HepG2 (cell line): ENCODE results near the gene PRR30. TPM values are rescaled to one million over a fixed set of nuclear protein-coding genes. Genes with fewer than 3 reads are reported as not detected.

ENCODE experiments used
- GABPB1 ChIP-seq: IDR thresholded peaks from 2 replicates; pipeline ENCODE4 v1.6.1; 2016; ENCODE audit warnings: mild to moderate bottlenecking, missing genetic modification reagents, moderate library complexity, missing compliant biosample characterization
- HDAC1 ChIP-seq: sonication (generic); formaldehyde crosslinking; IDR thresholded peaks from 2 replicates; pipeline ENCODE4 v1.5.1; 2020; ENCODE audit warnings: mild to moderate bottlenecking, missing genetic modification reagents
- HOXA3 ChIP-seq: sonication (generic); formaldehyde crosslinking; IDR thresholded peaks from 2 replicates; pipeline ENCODE4 v1.5.0; 2020; ENCODE audit warnings: missing genetic modification reagents
- HOXA9 ChIP-seq: sonication (generic); formaldehyde crosslinking; IDR thresholded peaks from 2 replicates; pipeline ENCODE4 v1.8.1; 2022; ENCODE audit warnings: missing genetic modification reagents, mild to moderate bottlenecking, moderate library complexity, borderline replicate concordance
- MIER3 ChIP-seq: IDR thresholded peaks from 2 replicates; pipeline ENCODE4 v1.6.1; 2016; ENCODE audit warnings: missing compliant biosample characterization, borderline replicate concordance
- NFKB2 ChIP-seq: sonication (generic); formaldehyde crosslinking; IDR thresholded peaks from 2 replicates; pipeline ENCODE4 v1.4.0; 2020; ENCODE audit warnings: missing genetic modification reagents, borderline replicate concordance
- SNAPC2 ChIP-seq: sonication (generic); formaldehyde crosslinking; IDR thresholded peaks from 2 replicates; pipeline ENCODE4 v1.8.1; 2022; ENCODE audit warnings: mild to moderate bottlenecking, missing genetic modification reagents
- SOX13 ChIP-seq, 3 experiments: fragments of 450-650 bp in 1 of 3; sonication (generic) in 1 of 3; formaldehyde crosslinking in 1 of 3; IDR thresholded peaks in 2 of 3; conservative IDR thresholded peaks in 1 of 3; 2 replicates each; pipeline versions ENCODE4 v1.5.0 to v1.6.1; 2016 to 2020; ENCODE audit warnings: antibody characterized with exemption in 1 of 3, mild to moderate bottlenecking in 1 of 3, missing compliant biosample characterization in 1 of 3, missing genetic modification reagents in 1 of 3, moderate library complexity in 1 of 3
- TCF7L2 ChIP-seq: IDR thresholded peaks from 2 replicates; pipeline ENCODE4 v1.6.1; 2011; ENCODE audit warnings: mild to moderate bottlenecking, low read depth, low read length, moderate library complexity
- ZFP36L1 ChIP-seq: sonication (generic); formaldehyde crosslinking; IDR thresholded peaks from 2 replicates; pipeline ENCODE4 v1.8.0; 2022; ENCODE audit warnings: mild to moderate bottlenecking, missing genetic modification reagents, moderate library complexity
- ZNF501 ChIP-seq: sonication (generic); formaldehyde crosslinking; IDR thresholded peaks from 2 replicates; pipeline ENCODE4 v1.5.1; 2020; ENCODE audit warnings: mild to moderate bottlenecking, moderate library complexity, missing genetic modification reagents
- ZNF816 ChIP-seq: sonication (generic); formaldehyde crosslinking; IDR thresholded peaks from 2 replicates; pipeline ENCODE4 v1.8.0; 2022; ENCODE audit warnings: missing genetic modification reagents, mild to moderate bottlenecking, borderline replicate concordance
- polyA plus RNA-seq, 8 experiments: library from polyadenylated mRNA; depleted of rRNA in 3 of 8; stranded (reverse) in 7 of 8; unstranded in 1 of 8; fragments of >200 nt; fragmentation: Illumina TruSeq in 4 of 8; extraction: Trizol in 4 of 8; gene quantifications; 2 replicates each; pipeline versions ENCODE4 v1.2.1 to v1.2.3, GENCODE V29; 2011 to 2016; ENCODE audit warnings: low read depth in 4 of 8, missing spikeins in 1 of 8, mixed read lengths in 1 of 8; ENCODE audit not compliant: insufficient read depth in 1 of 8
- total RNA-seq, 5 experiments: library from RNA; depleted of rRNA; stranded (reverse); fragments of >200 nt; fragmentation: Illumina TruSeq; extraction: Trizol; gene quantifications; 2 replicates each; pipeline ENCODE4 v1.2.3, GENCODE V29; 2016; ENCODE audit warnings: low read depth in 1 of 5
- TF ChIP-seq, protein P1 (sequence below), 2 experiments: fragments of 450-650 bp in 1 of 2; sonication (generic) in 1 of 2; formaldehyde crosslinking in 1 of 2; IDR thresholded peaks; 2 replicates each; pipeline versions ENCODE4 v1.6.1 to v1.8.0; 2016 to 2022; ENCODE audit warnings: antibody characterized with exemption in 1 of 2, mild to moderate bottlenecking in 1 of 2, missing genetic modification reagents in 1 of 2
- TF ChIP-seq, protein P2 (sequence below): IDR thresholded peaks from 2 replicates; pipeline ENCODE4 v1.6.1; 2016; ENCODE audit warnings: missing compliant biosample characterization, missing genetic modification reagents, borderline replicate concordance
- TF ChIP-seq, protein P3 (sequence below), 2 experiments: sonication (generic) in 1 of 2; formaldehyde crosslinking in 1 of 2; IDR thresholded peaks; 2 replicates each; pipeline versions ENCODE4 v1.4.0 to v1.6.1; 2018 to 2020; ENCODE audit warnings: missing genetic modification reagents in 2 of 2, borderline replicate concordance in 1 of 2, low read depth in 1 of 2, mild to moderate bottlenecking in 1 of 2, missing biosample characterization in 1 of 2

PRR30 gene
- total and polyA plus RNA-seq, 2 of the 13 experiments (the other 11 are each of a cell fraction or from before 2014, with no cell fraction given) = not detected

GRCh38 chr2:27092696-27093429, 46.3 kb downstream of the PRR30 start (continued):
- TF ChIP-seq, protein P1, sequence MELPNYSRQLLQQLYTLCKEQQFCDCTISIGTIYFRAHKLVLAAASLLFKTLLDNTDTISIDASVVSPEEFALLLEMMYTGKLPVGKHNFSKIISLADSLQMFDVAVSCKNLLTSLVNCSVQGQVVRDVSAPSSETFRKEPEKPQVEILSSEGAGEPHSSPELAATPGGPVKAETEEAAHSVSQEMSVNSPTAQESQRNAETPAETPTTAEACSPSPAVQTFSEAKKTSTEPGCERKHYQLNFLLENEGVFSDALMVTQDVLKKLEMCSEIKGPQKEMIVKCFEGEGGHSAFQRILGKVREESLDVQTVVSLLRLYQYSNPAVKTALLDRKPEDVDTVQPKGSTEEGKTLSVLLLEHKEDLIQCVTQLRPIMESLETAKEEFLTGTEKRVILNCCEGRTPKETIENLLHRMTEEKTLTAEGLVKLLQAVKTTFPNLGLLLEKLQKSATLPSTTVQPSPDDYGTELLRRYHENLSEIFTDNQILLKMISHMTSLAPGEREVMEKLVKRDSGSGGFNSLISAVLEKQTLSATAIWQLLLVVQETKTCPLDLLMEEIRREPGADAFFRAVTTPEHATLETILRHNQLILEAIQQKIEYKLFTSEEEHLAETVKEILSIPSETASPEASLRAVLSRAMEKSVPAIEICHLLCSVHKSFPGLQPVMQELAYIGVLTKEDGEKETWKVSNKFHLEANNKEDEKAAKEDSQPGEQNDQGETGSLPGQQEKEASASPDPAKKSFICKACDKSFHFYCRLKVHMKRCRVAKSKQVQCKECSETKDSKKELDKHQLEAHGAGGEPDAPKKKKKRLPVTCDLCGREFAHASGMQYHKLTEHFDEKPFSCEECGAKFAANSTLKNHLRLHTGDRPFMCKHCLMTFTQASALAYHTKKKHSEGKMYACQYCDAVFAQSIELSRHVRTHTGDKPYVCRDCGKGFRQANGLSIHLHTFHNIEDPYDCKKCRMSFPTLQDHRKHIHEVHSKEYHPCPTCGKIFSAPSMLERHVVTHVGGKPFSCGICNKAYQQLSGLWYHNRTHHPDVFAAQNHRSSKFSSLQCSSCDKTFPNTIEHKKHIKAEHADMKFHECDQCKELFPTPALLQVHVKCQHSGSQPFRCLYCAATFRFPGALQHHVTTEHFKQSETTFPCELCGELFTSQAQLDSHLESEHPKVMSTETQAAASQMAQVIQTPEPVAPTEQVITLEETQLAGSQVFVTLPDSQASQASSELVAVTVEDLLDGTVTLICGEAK (IDR thresholded peaks at IDR 0.05) = no peak
- TF ChIP-seq, protein P1 (CRISPR knock-in tag; IDR thresholded peaks at IDR 0.05) = peak; percentile 79
- TF ChIP-seq SOX13 (IDR thresholded peaks at IDR 0.05) (peak; percentile 32; the same call in 1 of the 2 replicates), SOX13 (CRISPR knock-in tag; conservative IDR thresholded peaks at IDR 0.05 in 1 of 2, IDR thresholded peaks at IDR 0.05 in 1 of 2) (peak in 1 of 2 experiments; percentile 83; a peak in 2 of 4 replicates), HOXA9 (CRISPR knock-in tag) (no peak), ZNF501 (CRISPR knock-in tag) (peak; percentile 78), TCF7L2 (no peak), GABPB1 (peak; percentile 67), HOXA3 (peak; percentile 98), ZFP36L1 (CRISPR knock-in tag) (peak; percentile 31; the same call in 1 of the 2 replicates), MIER3 (peak; percentile 66; the same call in 1 of the 2 replicates), NFKB2 (CRISPR knock-in tag) (peak; percentile 72; the same call in 1 of the 2 replicates), HDAC1 (CRISPR knock-in tag) (peak; percentile 92), SNAPC2 (CRISPR knock-in tag) (peak; percentile 89), ZNF816 (CRISPR knock-in tag) (no peak)
- TF ChIP-seq, protein P2, sequence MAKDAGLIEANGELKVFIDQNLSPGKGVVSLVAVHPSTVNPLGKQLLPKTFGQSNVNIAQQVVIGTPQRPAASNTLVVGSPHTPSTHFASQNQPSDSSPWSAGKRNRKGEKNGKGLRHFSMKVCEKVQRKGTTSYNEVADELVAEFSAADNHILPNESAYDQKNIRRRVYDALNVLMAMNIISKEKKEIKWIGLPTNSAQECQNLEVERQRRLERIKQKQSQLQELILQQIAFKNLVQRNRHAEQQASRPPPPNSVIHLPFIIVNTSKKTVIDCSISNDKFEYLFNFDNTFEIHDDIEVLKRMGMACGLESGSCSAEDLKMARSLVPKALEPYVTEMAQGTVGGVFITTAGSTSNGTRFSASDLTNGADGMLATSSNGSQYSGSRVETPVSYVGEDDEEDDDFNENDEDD (CRISPR knock-in tag) = peak; percentile 46; the same call in 1 of the 2 replicates
- TF ChIP-seq, protein P3, sequence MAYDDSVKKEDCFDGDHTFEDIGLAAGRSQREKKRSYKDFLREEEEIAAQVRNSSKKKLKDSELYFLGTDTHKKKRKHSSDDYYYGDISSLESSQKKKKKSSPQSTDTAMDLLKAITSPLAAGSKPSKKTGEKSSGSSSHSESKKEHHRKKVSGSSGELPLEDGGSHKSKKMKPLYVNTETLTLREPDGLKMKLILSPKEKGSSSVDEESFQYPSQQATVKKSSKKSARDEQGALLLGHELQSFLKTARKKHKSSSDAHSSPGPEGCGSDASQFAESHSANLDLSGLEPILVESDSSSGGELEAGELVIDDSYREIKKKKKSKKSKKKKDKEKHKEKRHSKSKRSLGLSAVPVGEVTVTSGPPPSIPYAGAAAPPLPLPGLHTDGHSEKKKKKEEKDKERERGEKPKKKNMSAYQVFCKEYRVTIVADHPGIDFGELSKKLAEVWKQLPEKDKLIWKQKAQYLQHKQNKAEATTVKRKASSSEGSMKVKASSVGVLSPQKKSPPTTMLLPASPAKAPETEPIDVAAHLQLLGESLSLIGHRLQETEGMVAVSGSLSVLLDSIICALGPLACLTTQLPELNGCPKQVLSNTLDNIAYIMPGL (CRISPR knock-in tag; IDR thresholded peaks at IDR 0.05; ENCODE audit: borderline replicate concordance in 1 of 2, low read depth in 1 of 2) = peak in 1 of 2 experiments; percentile 49; a peak in 1 of 4 replicates
